ENCODE measurements around the gene ARMC2.
"Not testable (repeated sequence)": the region's sequence is repeated elsewhere in the genome, so short reads cannot be mapped to it uniquely, and the experiment has no call there.

GRCh38 chr6:108978638-108979037 is 130.4 kb downstream of the ARMC2 start:
- not testable (repeated sequence) for TF ChIP-seq EZH2 (IDR thresholded peaks at IDR 0.05; ENCODE audit: borderline replicate concordance, low read depth, low read length, severe bottlenecking); CTCF (IDR thresholded peaks at IDR 0.05; ENCODE audit: extremely low read depth in 1 of 2, insufficient read depth in 1 of 2, low read depth in 1 of 2, low read length in 2 of 2); MAX (IDR thresholded peaks at IDR 0.05; ENCODE audit: insufficient read depth, insufficient read length); POLR2A (IDR thresholded peaks at IDR 0.05; ENCODE audit: low read depth, low read length); JUN (IDR thresholded peaks at IDR 0.05; ENCODE audit: borderline replicate concordance, insufficient read depth, insufficient read length, low read depth); POLR2AphosphoS5 (IDR thresholded peaks at IDR 0.05; ENCODE audit: insufficient read depth, low read depth, low read length)
